DND-41 (cell line): ENCODE data around the gene ARHGEF7.
"Not testable (repeated sequence)": the region's sequence is repeated elsewhere in the genome, so short reads cannot be mapped to it uniquely, and the experiment has no call there.

Source experiments
- ATAC-seq: fragments of 200-7000 bp; cut with Tn5 transposase; 3 replicates; pipeline ENCODE4 v1.9.1; 2021; ENCODE audit warnings: low read depth; ENCODE audit not compliant: insufficient read depth
- DNase-seq: peaks from one replicate; pipeline ENCODE4 v3.0.0-alpha.2; 2020
- H2AFZ ChIP-seq: 2 replicates; pipeline ENCODE4 v1.6.0; 2012; ENCODE audit warnings: low read depth, low read length
- H3K27ac ChIP-seq: 2 replicates; pipeline ENCODE4 v1.5.1; 2012; ENCODE audit warnings: low read length, inconsistent platforms
- H3K27me3 ChIP-seq: fragments of 200-600 bp; sonication (generic); 2 replicates; pipeline ENCODE4 v1.6.0; 2012; ENCODE audit warnings: low read length, mild to moderate bottlenecking, inconsistent platforms; ENCODE audit not compliant: insufficient read depth, poor library complexity
- H3K36me3 ChIP-seq: 2 replicates; pipeline ENCODE4 v1.5.1; 2012; ENCODE audit warnings: low read length, inconsistent platforms; ENCODE audit not compliant: insufficient read depth
- H3K4me1 ChIP-seq: 2 replicates; pipeline ENCODE4 v1.5.1; 2012; ENCODE audit warnings: mild to moderate bottlenecking, low read length; ENCODE audit not compliant: insufficient read depth
- H3K4me2 ChIP-seq: 2 replicates; pipeline ENCODE4 v1.6.0; 2012; ENCODE audit warnings: mild to moderate bottlenecking, moderate library complexity, low read length, inconsistent platforms; ENCODE audit not compliant: insufficient read depth
- H3K4me3 ChIP-seq, 2 experiments: fragments of 200-600 bp in 1 of 2; shearing (Covaris generic) in 1 of 2; 2 replicates each; pipeline ENCODE4 v1.5.1; 2012 to 2016; ENCODE audit warnings: inconsistent platforms in 2 of 2, low read length in 2 of 2, mild to moderate bottlenecking in 2 of 2, low read depth in 1 of 2, moderate library complexity in 1 of 2
- H3K79me2 ChIP-seq: 2 replicates; pipeline ENCODE4 v1.6.0; 2012; ENCODE audit warnings: low read length, inconsistent platforms; ENCODE audit not compliant: insufficient read depth
- H3K9ac ChIP-seq: 2 replicates; pipeline ENCODE4 v1.6.0; 2012; ENCODE audit warnings: low read depth, mild to moderate bottlenecking, inconsistent platforms, low read length, moderate library complexity
- H3K9me3 ChIP-seq: 2 replicates; pipeline ENCODE4 v1.5.1; 2012; ENCODE audit warnings: low read length, moderate library complexity, mild to moderate bottlenecking, inconsistent platforms; ENCODE audit not compliant: insufficient read depth, severe bottlenecking
- H4K20me1 ChIP-seq: 2 replicates; pipeline ENCODE4 v1.6.0; 2012; ENCODE audit warnings: low read length; ENCODE audit not compliant: insufficient read depth
- CTCF ChIP-seq: IDR thresholded peaks from 2 replicates; pipeline ENCODE4 v1.5.1; 2012; ENCODE audit warnings: borderline replicate concordance, low read length, moderate library complexity, mild to moderate bottlenecking; ENCODE audit not compliant: poor library complexity, severe bottlenecking; ENCODE audit errors: extremely low read depth
- EZH2 ChIP-seq: IDR thresholded peaks from 3 replicates; pipeline ENCODE4 v1.6.1; 2012; ENCODE audit warnings: borderline replicate concordance, low read depth, mild to moderate bottlenecking, moderate library complexity, low read length, inconsistent platforms; ENCODE audit not compliant: severe bottlenecking

Gene ARHGEF7

DNA sequence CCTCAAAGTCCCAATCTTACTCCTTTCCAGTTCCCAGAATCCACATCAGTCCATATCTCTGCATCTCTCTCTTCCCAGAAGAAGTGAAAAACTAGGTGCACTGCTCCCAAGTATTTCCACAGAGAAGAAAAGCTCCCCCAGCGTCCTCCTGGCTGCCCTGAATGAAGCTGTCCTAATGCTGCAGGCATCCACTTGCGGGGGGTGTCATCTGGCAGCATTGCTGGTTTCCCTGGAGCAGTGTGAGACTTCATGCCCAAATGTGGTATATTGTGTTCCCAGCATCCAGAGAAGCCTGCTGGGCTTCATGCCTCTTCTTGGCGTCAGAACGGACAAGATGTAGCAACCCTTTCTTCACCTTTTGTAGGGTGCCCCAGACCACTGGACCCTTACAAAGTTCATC is 32.9 kb upstream of the ARHGEF7 start:
- DNase-seq (no peak), ATAC-seq (no peak)
- no peaks in the 10 kb centered on the region for H3K27me3 ChIP-seq
- no peak overlapping the region for H3K4me3 ChIP-seq
- no peak for TF ChIP-seq CTCF
- no peak for TF ChIP-seq EZH2
- H3K9ac ChIP-seq = no peak overlapping the region
- no peak overlapping the region for H3K27ac ChIP-seq
- no peaks in the 10 kb centered on the region for H3K9me3 ChIP-seq
- H3K4me1 ChIP-seq = no peaks in the 10 kb centered on the region
- H3K4me2 ChIP-seq = no peak overlapping the region
- H3K36me3 ChIP-seq = no peaks in the 10 kb centered on the region
- no peaks in the 10 kb centered on the region for H4K20me1 ChIP-seq
- H3K79me2 ChIP-seq = no peaks in the 10 kb centered on the region
- H2AFZ ChIP-seq = no peak overlapping the region

- not testable (repeated sequence) for H3K27me3 ChIP-seq, H3K36me3 ChIP-seq, H3K4me1 ChIP-seq, H3K9me3 ChIP-seq, H3K79me2 ChIP-seq, ATAC-seq, DNase-seq, H3K9ac ChIP-seq, H3K27ac ChIP-seq, H2AFZ ChIP-seq, H3K4me2 ChIP-seq, H4K20me1 ChIP-seq, H3K4me3 ChIP-seq
These were observed 32.3 kb upstream of the ARHGEF7 start for GRCh38 chr13:111082769-111083168.

DNA sequence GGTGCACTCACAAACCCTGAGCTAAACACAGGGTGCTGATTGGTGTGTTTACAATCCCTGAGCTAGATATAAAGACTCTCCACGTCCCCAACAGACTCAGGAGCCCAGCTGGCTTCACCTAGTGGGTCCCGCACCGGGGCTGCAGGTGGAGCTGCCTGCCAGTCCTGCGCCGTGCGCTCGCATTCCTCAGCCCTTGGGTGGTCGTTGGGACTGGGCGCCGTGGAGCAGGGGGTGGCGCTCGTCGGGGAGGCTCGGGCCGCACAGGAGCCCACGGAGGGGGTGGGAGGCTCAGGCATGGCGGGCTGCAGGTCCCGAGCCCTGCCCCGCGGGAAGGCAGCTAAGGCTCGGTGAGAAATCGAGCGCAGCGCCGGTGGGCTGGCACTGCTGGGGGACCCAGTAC is 31.4 kb upstream of the ARHGEF7 start:
- H3K36me3 ChIP-seq, H3K4me3 ChIP-seq, H3K27me3 ChIP-seq, H3K9ac ChIP-seq, ATAC-seq, H4K20me1 ChIP-seq, H3K79me2 ChIP-seq, H3K4me1 ChIP-seq, H3K9me3 ChIP-seq, H3K27ac ChIP-seq, DNase-seq, H3K4me2 ChIP-seq, H2AFZ ChIP-seq: not testable (repeated sequence)

- DNase-seq (no peak), ATAC-seq (no peak)
- no peaks in the 10 kb centered on the region for H3K9me3 ChIP-seq
- no peaks in the 10 kb centered on the region for H3K36me3 ChIP-seq
- no peak overlapping the region for H3K27ac ChIP-seq
- H3K4me2 ChIP-seq = no peak overlapping the region
- no peaks in the 10 kb centered on the region for H3K79me2 ChIP-seq
- TF ChIP-seq CTCF (no peak), EZH2 (no peak)
- no peak overlapping the region for H3K9ac ChIP-seq
- H3K4me1 ChIP-seq = no peaks in the 10 kb centered on the region
- no peaks in the 10 kb centered on the region for H4K20me1 ChIP-seq
- no peaks in the 10 kb centered on the region for H3K27me3 ChIP-seq
- no peak overlapping the region for H3K4me3 ChIP-seq
- H2AFZ ChIP-seq = no peak overlapping the region
These were observed 24.9 kb upstream of the ARHGEF7 start for GRCh38 chr13:111090169-111090568.
